Hepatic stellate cell (primary cell): Measurements from ENCODE around the gene CPT1C.
"Not testable (repeated sequence)": the region's sequence is repeated elsewhere in the genome, so short reads cannot be mapped to it uniquely, and the experiment has no call there.

Experiments used
- DNase-seq: peaks from one replicate; pipeline ENCODE4 v3.0.0; 2011; ENCODE audit warnings: low spot score

Gene CPT1C

DNA sequence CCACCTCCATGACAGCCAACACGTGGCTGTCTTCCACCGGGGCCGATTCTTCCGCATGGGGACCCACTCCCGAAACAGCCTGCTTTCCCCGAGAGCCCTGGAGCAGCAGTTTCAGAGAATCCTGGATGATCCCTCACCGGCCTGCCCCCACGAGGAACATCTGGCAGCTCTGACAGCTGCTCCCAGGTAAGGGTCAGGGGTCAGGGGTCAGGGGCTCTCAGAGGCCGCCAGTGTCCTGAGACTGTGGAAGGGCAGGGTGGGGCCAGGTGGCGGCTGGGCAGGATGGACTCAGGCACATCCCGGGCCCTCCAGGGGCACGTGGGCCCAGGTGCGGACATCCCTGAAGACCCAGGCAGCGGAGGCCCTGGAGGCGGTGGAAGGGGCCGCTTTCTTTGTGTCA, 15.0 kb downstream of the CPT1C start:
- DNase-seq: no peak

- no peak for DNase-seq
Observed at GRCh38 chr19:49710372-49710951, 19.5 kb downstream of the CPT1C start.

- peak; percentile 43 for DNase-seq
Observed at GRCh38 chr19:49712397-49712859, 21.5 kb downstream of the CPT1C start.

DNA sequence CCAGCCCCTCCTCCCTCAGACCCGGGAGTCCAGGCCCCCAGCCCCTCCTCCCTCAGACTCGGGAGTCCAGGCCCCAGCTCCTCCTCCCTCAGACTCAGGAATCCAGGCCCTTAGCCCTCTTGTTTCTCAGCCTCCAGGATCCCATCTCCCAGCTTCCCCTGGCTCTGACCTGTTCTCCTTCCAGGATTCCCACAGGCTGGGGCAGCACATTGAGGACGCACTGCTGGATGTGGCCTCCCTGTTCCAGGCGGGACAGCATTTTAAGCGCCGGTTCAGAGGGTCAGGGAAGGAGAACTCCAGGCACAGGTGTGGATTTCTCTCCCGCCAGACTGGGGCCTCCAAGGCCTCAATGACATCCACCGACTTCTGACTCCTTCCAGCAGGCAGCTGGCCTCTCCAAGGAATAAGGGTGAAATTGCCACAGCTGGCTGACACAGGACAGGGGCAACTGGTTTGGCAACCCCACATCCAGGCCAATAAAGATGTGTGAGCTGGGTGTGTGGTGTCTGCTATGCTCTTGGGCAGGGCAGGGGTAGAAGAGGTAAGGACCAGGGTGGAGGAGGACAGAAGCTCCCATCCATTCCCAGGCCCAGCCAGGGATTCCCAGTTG, 22.4 kb downstream of the CPT1C start:
- DNase-seq: no peak

DNA sequence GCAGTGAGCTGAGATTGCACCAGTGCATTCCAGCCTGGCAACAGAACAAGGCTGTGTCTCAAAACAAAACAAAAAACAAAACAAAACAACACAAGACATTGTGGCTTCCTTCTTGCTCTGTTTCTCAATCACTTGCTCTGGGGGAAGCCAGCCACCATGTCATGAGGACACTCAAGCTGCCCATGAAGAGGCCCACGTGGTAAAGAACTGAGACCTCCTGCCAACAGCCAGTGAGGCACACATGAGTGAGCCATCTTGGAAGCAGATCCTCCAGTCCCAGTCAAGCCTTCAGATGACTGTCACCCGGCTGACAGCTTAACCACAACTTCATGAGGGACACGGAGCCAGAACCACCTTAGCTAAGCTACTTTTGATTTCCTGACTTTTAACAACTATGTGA, 25.2 kb downstream of the CPT1C start:
- no peak for DNase-seq

DNA sequence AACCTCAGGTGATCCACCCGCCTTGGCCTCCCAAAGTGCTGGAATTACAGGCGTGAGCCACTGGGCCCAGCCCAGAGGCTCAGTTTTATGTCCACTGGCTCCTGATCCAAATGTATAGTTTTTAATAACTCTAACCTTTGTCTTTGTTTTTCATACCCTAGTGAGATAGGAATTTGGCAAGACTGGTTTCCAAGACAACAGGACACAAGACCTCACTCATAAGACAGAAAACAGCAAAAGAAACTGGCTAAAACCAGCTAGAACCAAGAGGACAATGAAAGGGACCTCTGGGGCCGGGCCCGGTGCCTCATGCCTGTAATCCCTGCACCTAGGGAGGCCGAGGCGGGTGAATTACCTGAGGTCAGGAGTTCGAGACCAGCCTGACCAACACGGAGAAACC, 27.6 kb downstream of the CPT1C start:
- DNase-seq: peak; percentile 29

GRCh38 chr19:49718991-49719390, 28.1 kb downstream of the CPT1C start:
- DNase-seq: no peak

DNA sequence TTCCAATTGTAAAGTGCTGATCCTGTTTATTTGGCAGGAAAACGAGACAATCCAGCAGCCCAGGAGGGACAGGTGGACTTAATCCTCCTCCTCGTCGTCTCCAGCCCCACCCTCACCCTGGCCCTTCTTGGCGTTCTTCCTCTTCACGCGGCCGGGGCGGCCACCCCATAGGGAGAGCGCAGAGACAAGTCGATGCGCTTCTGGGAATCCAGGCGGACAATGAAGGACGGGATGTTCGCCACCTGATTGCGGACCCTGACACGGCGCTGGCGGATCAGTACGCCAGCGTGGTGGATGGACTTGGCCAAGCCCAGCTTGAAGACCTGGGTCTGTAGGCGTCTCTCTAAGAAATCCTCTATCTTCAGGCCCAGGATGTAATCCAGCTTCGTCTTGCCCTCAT, 28.5 kb downstream of the CPT1C start:
- DNase-seq: not testable (repeated sequence)

GRCh38 chr19:49727217-49728030, 36.5 kb downstream of the CPT1C start:
- DNase-seq: peak; percentile 30

DNA sequence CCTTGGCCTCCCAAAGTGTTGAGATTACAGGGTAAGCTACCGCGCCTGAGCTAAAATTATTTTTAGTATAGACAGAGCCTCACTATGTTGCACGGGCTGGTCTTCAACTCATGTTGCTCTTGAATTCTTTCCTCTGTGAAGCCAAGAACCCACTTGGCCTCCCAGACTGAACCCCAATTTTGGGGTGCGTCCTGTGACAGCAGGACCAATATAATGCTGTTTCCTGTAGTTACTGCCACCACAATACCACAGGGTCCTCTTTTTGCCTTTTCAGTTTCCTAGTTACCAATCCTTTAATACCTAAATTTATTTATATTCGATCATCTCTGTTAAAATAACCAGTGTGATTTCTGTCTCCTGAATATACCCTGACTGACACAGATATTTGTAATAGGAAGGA, 39.2 kb downstream of the CPT1C start:
- DNase-seq: no peak

- DNase-seq: no peak
Observed at GRCh38 chr19:49738268-49738667, 47.4 kb downstream of the CPT1C start.

GRCh38 chr19:49739098-49739497, 48.2 kb downstream of the CPT1C start:
- no peak for DNase-seq

DNA sequence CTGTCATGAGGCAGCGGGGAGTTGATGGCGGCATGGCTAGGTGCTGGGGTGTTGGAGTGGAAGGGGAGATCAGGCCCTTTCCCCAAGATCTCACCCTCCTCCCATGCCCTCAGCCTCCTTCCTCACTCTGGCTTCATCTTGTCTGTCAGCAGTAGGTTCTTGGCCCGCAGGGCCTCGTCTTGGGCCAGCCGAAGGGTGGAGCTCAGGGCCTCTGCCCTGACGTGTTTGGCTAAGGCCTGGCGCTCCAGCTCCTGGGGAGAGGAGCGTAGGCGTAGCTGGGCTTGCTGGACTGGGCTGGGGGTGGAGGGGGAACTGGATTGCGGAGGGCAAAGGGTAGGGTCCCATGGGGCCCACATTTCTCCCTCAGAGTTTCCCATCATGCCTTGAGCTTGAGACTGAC, 49.0 kb downstream of the CPT1C start:
- DNase-seq: no peak

DNA sequence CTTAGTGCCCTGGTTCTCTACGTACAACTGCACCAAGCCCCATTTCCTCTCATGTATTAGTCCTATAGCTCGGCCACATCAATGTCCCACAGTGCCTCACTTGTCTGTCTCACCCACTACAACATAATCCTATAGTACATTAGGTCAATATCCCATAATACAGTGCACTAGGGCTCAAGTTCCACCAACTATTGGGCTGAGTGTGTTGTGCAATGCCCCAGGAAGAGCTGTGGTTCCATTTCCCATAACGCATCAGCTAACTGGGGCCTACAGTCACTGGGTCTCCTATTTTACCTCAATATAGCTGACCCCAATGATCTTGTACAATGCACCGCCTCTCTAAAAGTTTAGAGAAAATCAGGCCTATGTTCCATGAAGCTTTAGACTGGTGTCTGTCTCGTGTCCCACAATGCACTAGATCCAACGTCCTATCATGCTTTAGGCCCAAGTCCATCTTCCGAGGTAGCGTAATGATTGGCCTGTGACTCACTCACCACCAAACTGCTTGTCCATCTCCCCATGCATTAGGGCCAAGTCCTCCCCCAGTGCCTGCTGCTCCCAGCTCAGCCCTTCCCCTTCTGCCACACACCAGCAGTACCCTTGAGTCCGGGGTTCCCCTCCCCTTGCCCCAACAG, 50.4 kb downstream of the CPT1C start:
- no peak for DNase-seq

- no peak for DNase-seq
Observed at GRCh38 chr19:49744946-49745381, 54.0 kb downstream of the CPT1C start.

GRCh38 chr19:49746206-49746958, 55.5 kb downstream of the CPT1C start:
- DNase-seq: peak; percentile 42

DNA sequence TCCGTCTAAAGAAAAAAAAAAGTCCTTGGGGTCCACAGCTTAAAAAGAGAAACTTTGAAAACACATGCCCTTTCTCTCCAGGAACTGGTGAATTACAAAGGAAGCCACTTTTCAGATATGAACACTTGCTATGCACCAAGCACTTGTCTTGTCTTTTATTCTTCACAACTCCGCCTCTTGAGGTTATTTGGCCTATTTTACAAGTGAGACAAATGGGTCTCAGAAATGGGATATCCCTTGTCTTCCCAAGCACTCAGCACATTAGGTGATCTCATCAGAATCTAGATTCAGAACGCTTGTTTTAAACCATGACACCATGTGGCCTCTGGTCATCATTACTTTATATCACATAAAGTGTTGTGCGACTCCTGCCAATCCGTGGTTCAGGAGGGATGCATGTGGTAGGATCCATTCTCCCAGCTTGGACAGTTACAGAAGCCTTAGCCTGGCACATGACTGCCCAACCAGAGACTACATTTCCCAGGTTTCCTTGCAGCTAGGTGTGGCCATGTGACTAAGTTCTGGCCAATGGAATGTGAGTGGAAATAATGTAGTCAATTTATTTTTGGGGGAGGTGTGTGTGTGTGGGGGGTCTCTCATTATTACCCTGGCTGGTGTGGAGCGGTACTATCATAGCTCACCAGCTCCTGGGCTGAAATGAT, 58.3 kb downstream of the CPT1C start:
- DNase-seq: peak; percentile 60

GRCh38 chr19:49749771-49750170, 58.9 kb downstream of the CPT1C start:
- peak; percentile 30 for DNase-seq

DNA sequence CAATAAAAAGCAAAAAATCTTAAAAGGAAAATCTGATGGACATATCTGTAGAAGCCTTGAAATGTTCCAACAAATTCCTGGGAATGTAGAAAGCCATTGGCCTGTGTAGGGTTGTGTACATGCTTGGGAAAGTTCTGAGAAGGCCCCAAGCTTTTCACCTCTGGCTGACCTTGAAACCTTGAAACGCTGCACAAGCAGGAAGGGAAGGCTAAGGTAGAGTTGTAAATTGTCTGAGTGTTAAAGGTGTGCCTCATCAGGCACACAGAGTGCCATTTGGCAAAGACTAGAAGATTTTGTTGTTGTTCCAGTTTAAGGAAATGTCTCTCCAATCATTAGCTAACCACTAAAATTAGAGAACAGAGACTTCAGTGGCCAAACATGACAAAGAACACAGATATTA, 61.8 kb downstream of the CPT1C start:
- no peak for DNase-seq

DNA sequence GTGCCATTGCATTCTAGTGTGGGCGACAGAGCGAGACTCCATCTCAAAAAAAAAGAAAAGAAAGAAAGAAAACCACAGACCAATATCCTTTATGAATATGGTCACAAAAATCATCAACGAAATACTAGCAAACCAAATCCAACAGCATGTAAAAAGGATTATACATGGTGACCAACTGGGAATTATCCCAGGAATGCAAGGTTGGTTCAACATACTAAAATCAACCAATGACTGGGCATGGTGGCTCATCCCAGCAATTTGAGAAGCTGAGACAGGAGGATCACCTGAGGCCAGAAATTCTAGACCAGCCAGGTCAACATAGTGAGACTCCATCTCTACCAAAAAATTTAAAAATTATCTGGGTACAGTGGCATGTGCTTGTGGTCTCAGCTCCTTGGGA, 65.0 kb downstream of the CPT1C start:
- no peak for DNase-seq

GRCh38 chr19:49758292-49758691, 67.4 kb downstream of the CPT1C start:
- DNase-seq: peak; percentile 85

DNA sequence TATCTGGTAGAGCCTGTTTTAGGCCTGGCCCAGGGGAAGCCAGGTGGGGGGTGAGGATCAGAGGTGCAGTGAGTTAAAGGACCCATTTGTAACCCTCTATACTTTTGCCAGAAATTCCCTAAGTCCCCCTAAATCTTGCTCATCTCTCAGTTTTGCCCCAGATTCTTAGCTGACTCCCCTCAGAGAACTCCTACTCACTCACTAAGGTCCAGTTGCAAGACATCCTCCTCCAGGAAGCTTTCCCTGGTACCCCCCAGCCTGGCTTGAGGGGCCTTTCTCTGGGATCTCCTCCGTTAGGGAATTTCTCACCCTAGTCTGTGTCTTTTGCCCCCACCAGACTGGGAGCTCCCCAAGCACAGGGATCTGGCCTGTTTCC, 70.3 kb downstream of the CPT1C start:
- DNase-seq: no peak
